Right lobe of liver (tissue), 6 donors: ENCODE data around the gene WDR91. TPM values are rescaled to one million over a fixed set of nuclear protein-coding genes. Genes with fewer than 3 reads are reported as not detected.
A peak's percentile ranks its signal among the peaks of the same experiment; 100 is the strongest.

Source experiments
- ATAC-seq, 4 donors: fragments of 200-7000 bp; cut with Tn5 transposase; one replicate each; pipeline ENCODE4 v1.9.1; 2020; ENCODE audit warnings: mild to moderate bottlenecking in 4 of 4, moderate library complexity in 4 of 4
- DNase-seq, 3 donors: peaks; one replicate each; pipeline ENCODE4 v3.0.0-alpha.2; 2020
- H3K27ac ChIP-seq, 3 donors: fragments of 200-600 bp; one replicate each; pipeline ENCODE4 v1.8.0; 2022
- H3K27me3 ChIP-seq, 2 donors: fragments of 200-600 bp; one replicate each; pipeline ENCODE4 v1.8.0; 2022
- H3K36me3 ChIP-seq, 4 donors: fragments of 200-600 bp; sonication (generic) in 1 of 4; one replicate each; pipeline versions ENCODE4 v1.5.1 to v1.8.0; 2017 to 2022; ENCODE audit warnings: control low read depth in 1 of 4
- H3K4me1 ChIP-seq, 4 donors: fragments of 200-600 bp; sonication (generic) in 1 of 4; one replicate each; pipeline versions ENCODE4 v1.5.1 to v1.8.0; 2017 to 2022; ENCODE audit warnings: control low read depth in 1 of 4
- H3K4me3 ChIP-seq, 3 donors: fragments of 200-600 bp; one replicate each; pipeline ENCODE4 v1.8.0; 2022
- H3K9me3 ChIP-seq, 4 donors: fragments of 200-600 bp; sonication (generic) in 1 of 4; one replicate each; pipeline versions ENCODE4 v1.5.1 to v1.8.0; 2017 to 2022; ENCODE audit warnings: control low read depth in 1 of 4
- CTCF ChIP-seq, 4 donors: fragments of 200-600 bp in 3 of 4; fragments of 450-650 bp in 1 of 4; IDR thresholded peaks; one replicate each; pipeline versions ENCODE4 v1.5.1 to v1.8.0; 2016 to 2022; ENCODE audit warnings: antibody characterized with exemption in 4 of 4, mild to moderate bottlenecking in 2 of 4
- POLR2A ChIP-seq: fragments of 450-650 bp; IDR thresholded peaks from one replicate; pipeline ENCODE4 v1.6.1; 2017; ENCODE audit warnings: antibody characterized with exemption, mild to moderate bottlenecking
- WGBS: methylation state at CpG from one replicate; pipeline ENCODE4 v1.1.6; 2018; ENCODE audit warnings: low coverage, low lambda C conversion rate; ENCODE audit not compliant: insufficient coverage; ENCODE audit errors: missing lambda C conversion rate; 5-methylcytosine and 5-hydroxymethylcytosine counted together
- intact Hi-C, 2 donors: fragments of 100-400 bp; cut with DNase I; formaldehyde crosslinking; loops; one replicate each; pipeline versions ENCODE4 v1.11.2 to v1.14.1; 2022
- total RNA-seq, 6 experiments: library from RNA; depleted of rRNA in 2 of 6; stranded (reverse); fragments of >200 nt in 2 of 6; fragmentation: NEBNext Ultra II Directional in 3 of 6; extraction: Animal tissue kit (Norgen Biotek cat#: 25700) in 3 of 6; gene quantifications; one replicate each; pipeline versions ENCODE4 v1.1.0 to v1.2.4, GENCODE V29; 2016 to 2023
- donor health status: DM: no; HTN: yes; CAD: no.
- donor health status: DM: no; HTN: no; CAD: no.
- donor health status: DM: no; HTN: no; CAD: no.
- donor health status: DM: no; HTN: yes; CAD: no.
- donor health status: DM: no; HTN: yes; CAD: no.

Gene WDR91
- total RNA-seq, 6 experiments from 2014 or later: 6.0 to 11.5 (median 8.6) TPM

- TF ChIP-seq POLR2A: peak; percentile 66
- no peak for TF ChIP-seq CTCF (IDR thresholded peaks at IDR 0.05)
- intact Hi-C loops: no loop called here
- Histone ChIP-seq H3K9me3 (no peaks in the 10 kb centered on the region), H3K27ac (peak overlapping the region; percentile 94 to 99 (median 98)), H3K36me3 (peaks cover 0 to 2% (median 0%) of the 10 kb centered on the region in 4 donors), H3K4me1 (peaks cover 0 to 46% (median 4%) of the 10 kb centered on the region in 4 donors), H3K27me3 (no peaks in the 10 kb centered on the region), H3K4me3 (peak overlapping the region; percentile 52 to 62 (median 55))
- WGBS: 16% methylated on average over 7 of the region's 8 CpGs
- peak; percentile 19 to 41 (median 32) for ATAC-seq
- peak; percentile 65 to 89 (median 77) for DNase-seq
Measured at GRCh38 chr7:135150072-135150782, 61.1 kb downstream of the WDR91 start.

- H3K9me3 ChIP-seq: no peaks in the 10 kb centered on the region
- ATAC-seq (peak; percentile 66 to 86 (median 78)), DNase-seq (peak; percentile 70 to 82 (median 78))
- TF ChIP-seq POLR2A (peak; percentile 86), CTCF (IDR thresholded peaks at IDR 0.05) (no peak)
- H3K36me3 ChIP-seq: peaks cover 0 to 2% (median 0%) of the 10 kb centered on the region in 4 donors
- WGBS: 0% methylated on average over 13 of the region's 13 CpGs
- intact Hi-C loops: no loop called here
- no peaks in the 10 kb centered on the region for H3K27me3 ChIP-seq
- H3K4me3 ChIP-seq: peak within 1 kb of the TSS; percentile 52 to 62 (median 55)
- peaks cover 0 to 38% (median 4%) of the 10 kb centered on the region in 4 donors for H3K4me1 ChIP-seq
- H3K27ac ChIP-seq: peak within 1 kb of the TSS; percentile 94 to 99 (median 98)
Measured at GRCh38 chr7:135147899-135148721, 63.2 kb downstream of the WDR91 start, which contains the start of gene TMEM140. TSS of gene TMEM140 (plus strand) at chr7:135148072. CDS start at chr7:135164442, 16,370 bp downstream.

- Histone ChIP-seq H3K4me1 (peaks cover 0 to 33% (median 4%) of the 10 kb centered on the region in 4 donors), H3K27ac (peak overlapping the region; percentile 94 to 99 (median 98)), H3K27me3 (no peaks in the 10 kb centered on the region), H3K9me3 (no peaks in the 10 kb centered on the region), H3K36me3 (peaks cover 0 to 2% (median 0%) of the 10 kb centered on the region in 4 donors), H3K4me3 (peak overlapping the region; percentile 52 to 62 (median 55))
- DNase-seq: peak in 1 of 3 donors; percentile 51
- intact Hi-C loops: no loop called here
- ATAC-seq: peak; percentile 18 to 34 (median 24)
- WGBS: 2% methylated on average over 6 of the region's 6 CpGs
- TF ChIP-seq POLR2A (no peak), CTCF (IDR thresholded peaks at IDR 0.05) (no peak)
Measured at GRCh38 chr7:135147341-135147898, 63.9 kb downstream of the WDR91 start.

- no peaks in the 10 kb centered on the region for H3K27me3 ChIP-seq
- no peaks in the 10 kb centered on the region for H3K9me3 ChIP-seq
- peaks cover 0 to 18% (median 2%) of the 10 kb centered on the region in 4 donors for H3K4me1 ChIP-seq
- ATAC-seq (peak; percentile 2 to 55 (median 10)), DNase-seq (no peak)
- H3K36me3 ChIP-seq: no peaks in the 10 kb centered on the region
- peak overlapping the region in 1 of 3 donors; percentile 6 for H3K27ac ChIP-seq
- WGBS: 88% methylated on average over 1 of the region's 3 CpGs
- intact Hi-C loops: no loop called here
- TF ChIP-seq POLR2A (no peak), CTCF (IDR thresholded peaks at IDR 0.05) (no peak)
- H3K4me3 ChIP-seq: no peak overlapping the region
Measured at GRCh38 chr7:135143885-135144668, 67.2 kb downstream of the WDR91 start.
